Measurements from ENCODE around the gene RAB11B.

The RAB11B gene

GRCh38 chr19:8386990-8387389, 3.2 kb upstream of the RAB11B start:
- TF ChIP-seq CTCF (conservative IDR thresholded peaks at IDR 0.05; ENCODE audit: low read length) (no peak), EZH2phosphoT487 (IDR thresholded peaks at IDR 0.05; ENCODE audit: borderline replicate concordance) (no peak)
- H3K9ac ChIP-seq (ENCODE audit: low read depth, low read length, poor library complexity, severe bottlenecking), result no peak overlapping the region
- no peak overlapping the region for H2AFZ ChIP-seq (ENCODE audit: low read length)
- no peaks in the 10 kb centered on the region for H3F3A ChIP-seq (ENCODE audit: low read depth)
- no peaks in the 10 kb centered on the region for H3K9me3 ChIP-seq (ENCODE audit: insufficient read depth, low read depth, low read length)
- H3K4me1 ChIP-seq (ENCODE audit: insufficient read depth, low read length, poor library complexity, severe bottlenecking), result peaks cover 16% of the 10 kb centered on the region
- no peaks in the 10 kb centered on the region for H3K9me2 ChIP-seq (replicated peaks; ENCODE audit: low read depth, low read length)
- peaks cover 20% of the 10 kb centered on the region for H3K79me2 ChIP-seq (ENCODE audit: insufficient read depth, low read length)
- peaks cover 12% of the 10 kb centered on the region for H4K20me1 ChIP-seq (ENCODE audit: insufficient read depth, low read length, poor library complexity, severe bottlenecking)
- no peaks in the 10 kb centered on the region for H3K36me3 ChIP-seq (ENCODE audit: insufficient read depth, low read length)
- no peak overlapping the region for H3K4me2 ChIP-seq (ENCODE audit: low read depth, low read length, poor library complexity, severe bottlenecking)
- no peak overlapping the region for H3K4me3 ChIP-seq (ENCODE audit: low read length, poor library complexity, severe bottlenecking)
- peaks cover 3% of the 10 kb centered on the region for H3K27me3 ChIP-seq (ENCODE audit: insufficient read depth, low read length, poor library complexity, severe bottlenecking)

- Histone ChIP-seq H3K9me2 (replicated peaks; ENCODE audit: low read depth, low read length) (no peaks in the 10 kb centered on the region), H3F3A (ENCODE audit: low read depth) (no peaks in the 10 kb centered on the region), H3K4me2 (ENCODE audit: low read depth, low read length, poor library complexity, severe bottlenecking) (peak overlapping the region; percentile 88), H3K9ac (ENCODE audit: low read depth, low read length, poor library complexity, severe bottlenecking) (no peak overlapping the region), H2AFZ (ENCODE audit: low read length) (no peak overlapping the region), H3K4me3 (ENCODE audit: low read length, poor library complexity, severe bottlenecking) (no peak overlapping the region), H3K4me1 (ENCODE audit: insufficient read depth, low read length, poor library complexity, severe bottlenecking) (peaks cover 20% of the 10 kb centered on the region), H3K9me3 (ENCODE audit: insufficient read depth, low read depth, low read length) (no peaks in the 10 kb centered on the region), H3K27me3 (ENCODE audit: insufficient read depth, low read length, poor library complexity, severe bottlenecking) (peaks cover 3% of the 10 kb centered on the region), H3K36me3 (ENCODE audit: insufficient read depth, low read length) (no peaks in the 10 kb centered on the region), H3K79me2 (ENCODE audit: insufficient read depth, low read length) (peaks cover 29% of the 10 kb centered on the region), H4K20me1 (ENCODE audit: insufficient read depth, low read length, poor library complexity, severe bottlenecking) (peaks cover 19% of the 10 kb centered on the region)
- TF ChIP-seq CTCF (conservative IDR thresholded peaks at IDR 0.05; ENCODE audit: low read length) (no peak), EZH2phosphoT487 (IDR thresholded peaks at IDR 0.05; ENCODE audit: borderline replicate concordance) (no peak)
These were observed 2.2 kb upstream of the RAB11B start for GRCh38 chr19:8387688-8388611.

- Histone ChIP-seq H3K27me3 (ENCODE audit: insufficient read depth, low read length, poor library complexity, severe bottlenecking) (peaks cover 3% of the 10 kb centered on the region), H3K4me1 (ENCODE audit: insufficient read depth, low read length, poor library complexity, severe bottlenecking) (peaks cover 26% of the 10 kb centered on the region), H3K9me2 (replicated peaks; ENCODE audit: low read depth, low read length) (no peaks in the 10 kb centered on the region), H3F3A (ENCODE audit: low read depth) (no peaks in the 10 kb centered on the region), H2AFZ (ENCODE audit: low read length) (no peak overlapping the region), H3K4me2 (ENCODE audit: low read depth, low read length, poor library complexity, severe bottlenecking) (peak overlapping the region; percentile 88), H3K9me3 (ENCODE audit: insufficient read depth, low read depth, low read length) (no peaks in the 10 kb centered on the region), H3K79me2 (ENCODE audit: insufficient read depth, low read length) (peaks cover 35% of the 10 kb centered on the region), H3K4me3 (ENCODE audit: low read length, poor library complexity, severe bottlenecking) (peak overlapping the region; percentile 87), H3K36me3 (ENCODE audit: insufficient read depth, low read length) (no peaks in the 10 kb centered on the region), H4K20me1 (ENCODE audit: insufficient read depth, low read length, poor library complexity, severe bottlenecking) (peaks cover 26% of the 10 kb centered on the region), H3K9ac (ENCODE audit: low read depth, low read length, poor library complexity, severe bottlenecking) (peak overlapping the region; percentile 88)
- no peak for TF ChIP-seq EZH2phosphoT487 (IDR thresholded peaks at IDR 0.05; ENCODE audit: borderline replicate concordance)
- TF ChIP-seq CTCF (conservative IDR thresholded peaks at IDR 0.05; ENCODE audit: low read length), result no peak
These were observed 1.6 kb upstream of the RAB11B start for GRCh38 chr19:8388612-8388958.

Data from Loucy (cell line).